Endothelial cell of umbilical vein (primary cell): ENCODE results near the gene ELF3.

Experiments
- CTCF ChIP-seq, 2 donors: IDR thresholded peaks; 1 replicate in 1 of 2; 2 replicates in 1 of 2; pipeline ENCODE4 v1.5.1; 2011; ENCODE audit warnings: low read length in 2 of 2, mild to moderate bottlenecking in 2 of 2, moderate library complexity in 2 of 2, control low read depth in 1 of 2, inconsistent platforms in 1 of 2, low read depth in 1 of 2; ENCODE audit not compliant: insufficient read depth in 1 of 2; ENCODE audit errors: extremely low read depth in 1 of 2
- GATA2 ChIP-seq: IDR thresholded peaks from 2 replicates; pipeline ENCODE4 v1.7.0; 2011; ENCODE audit warnings: low read depth, mild to moderate bottlenecking, moderate library complexity, mixed read lengths, low read length; ENCODE audit not compliant: insufficient read length, insufficient read depth
- POLR2A ChIP-seq: IDR thresholded peaks from 2 replicates; pipeline ENCODE4 v1.6.1; 2012; ENCODE audit warnings: low read depth, mild to moderate bottlenecking, control low read depth, low read length

GRCh38 chr1:202016811-202017748 is 6.7 kb downstream of the ELF3 start:
- TF ChIP-seq POLR2A = no peak
- TF ChIP-seq GATA2 = no peak
- TF ChIP-seq CTCF (IDR thresholded peaks at IDR 0.05; ENCODE audit: extremely low read depth in 1 of 2, insufficient read depth in 1 of 2, low read depth in 1 of 2, low read length in 2 of 2) = no peak
